ENCODE data around the gene ZZZ3.

GRCh38 chr1:77636864-77637263 lies 45.6 kb downstream of the ZZZ3 start:
- no peak for TF ChIP-seq CTCF (IDR thresholded peaks at IDR 0.05)
- no peak for TF ChIP-seq POLR2AphosphoS5 (IDR thresholded peaks at IDR 0.05)
